ENCODE measurements around the gene MAP7D2.

DNA sequence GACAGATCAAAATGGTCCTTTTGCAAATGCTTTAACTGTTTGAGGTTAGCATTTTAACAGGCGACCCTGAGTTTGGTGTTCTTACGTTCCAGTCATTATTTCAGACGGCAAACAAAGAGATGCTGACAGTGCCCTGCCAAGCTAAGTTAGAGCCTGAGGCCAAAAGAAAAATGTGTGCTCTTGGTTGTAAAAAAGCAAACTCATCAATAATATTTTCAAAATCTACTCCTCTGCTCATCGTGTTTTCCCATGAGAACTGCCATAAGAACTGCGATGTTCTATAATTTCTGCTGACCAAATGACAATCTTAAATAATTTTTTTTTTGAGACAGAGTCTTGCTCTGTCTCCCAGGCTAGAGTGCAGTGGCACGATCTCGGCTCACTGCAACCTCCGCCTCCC, 63.2 kb downstream of the MAP7D2 start:
- TF ChIP-seq, protein P1, sequence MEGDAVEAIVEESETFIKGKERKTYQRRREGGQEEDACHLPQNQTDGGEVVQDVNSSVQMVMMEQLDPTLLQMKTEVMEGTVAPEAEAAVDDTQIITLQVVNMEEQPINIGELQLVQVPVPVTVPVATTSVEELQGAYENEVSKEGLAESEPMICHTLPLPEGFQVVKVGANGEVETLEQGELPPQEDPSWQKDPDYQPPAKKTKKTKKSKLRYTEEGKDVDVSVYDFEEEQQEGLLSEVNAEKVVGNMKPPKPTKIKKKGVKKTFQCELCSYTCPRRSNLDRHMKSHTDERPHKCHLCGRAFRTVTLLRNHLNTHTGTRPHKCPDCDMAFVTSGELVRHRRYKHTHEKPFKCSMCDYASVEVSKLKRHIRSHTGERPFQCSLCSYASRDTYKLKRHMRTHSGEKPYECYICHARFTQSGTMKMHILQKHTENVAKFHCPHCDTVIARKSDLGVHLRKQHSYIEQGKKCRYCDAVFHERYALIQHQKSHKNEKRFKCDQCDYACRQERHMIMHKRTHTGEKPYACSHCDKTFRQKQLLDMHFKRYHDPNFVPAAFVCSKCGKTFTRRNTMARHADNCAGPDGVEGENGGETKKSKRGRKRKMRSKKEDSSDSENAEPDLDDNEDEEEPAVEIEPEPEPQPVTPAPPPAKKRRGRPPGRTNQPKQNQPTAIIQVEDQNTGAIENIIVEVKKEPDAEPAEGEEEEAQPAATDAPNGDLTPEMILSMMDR (IDR thresholded peaks at IDR 0.05; ENCODE audit: poor library complexity): no peak
- TF ChIP-seq EZH2phosphoT487 (IDR thresholded peaks at IDR 0.05; ENCODE audit: low read depth, severe bottlenecking, unreplicated experiment) (no peak), EZH2 (IDR thresholded peaks at IDR 0.05; ENCODE audit: borderline replicate concordance) (no peak)

Data from hepatocyte (in vitro differentiated cells).